Activated CD8-positive, alpha-beta memory T cell treated with anti-CD3 and anti-CD28 coated beads, Interleukin-2, amount 50 U/mL, for 48 hours (primary cell): Measurements from ENCODE around the gene BEGAIN.

Experiments used
- DNase-seq: peaks from one replicate; pipeline ENCODE4 v3.0.0-alpha.2; 2020

BEGAIN gene

DNA sequence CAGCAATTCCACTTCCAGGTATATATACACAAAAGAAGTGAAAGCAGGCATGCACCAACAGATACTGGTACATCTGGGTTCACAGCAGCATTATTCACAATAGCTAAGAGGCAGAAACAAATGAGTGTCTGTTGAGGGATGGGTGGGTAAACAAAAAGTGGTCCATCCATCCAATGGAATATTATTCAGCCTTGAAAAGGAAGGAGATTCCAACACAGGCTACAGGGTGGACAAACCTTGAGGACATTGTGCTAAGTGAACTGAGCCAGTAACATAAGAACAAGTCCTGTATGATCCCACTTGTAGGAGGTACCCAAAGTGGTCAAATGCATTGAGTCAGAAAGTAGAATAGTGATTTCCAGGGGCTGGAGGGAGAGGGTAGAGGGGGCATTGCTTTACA lies 27.6 kb upstream of the BEGAIN start:
- DNase-seq: no peak

GRCh38 chr14:100612986-100613385 lies 25.8 kb upstream of the BEGAIN start:
- no peak for DNase-seq

GRCh38 chr14:100611811-100612480 lies 24.7 kb upstream of the BEGAIN start:
- DNase-seq: no peak

- DNase-seq: no peak
Observed at GRCh38 chr14:100610511-100611217, 23.4 kb upstream of the BEGAIN start.

GRCh38 chr14:100609941-100610391 lies 22.7 kb upstream of the BEGAIN start:
- DNase-seq: no peak

DNA sequence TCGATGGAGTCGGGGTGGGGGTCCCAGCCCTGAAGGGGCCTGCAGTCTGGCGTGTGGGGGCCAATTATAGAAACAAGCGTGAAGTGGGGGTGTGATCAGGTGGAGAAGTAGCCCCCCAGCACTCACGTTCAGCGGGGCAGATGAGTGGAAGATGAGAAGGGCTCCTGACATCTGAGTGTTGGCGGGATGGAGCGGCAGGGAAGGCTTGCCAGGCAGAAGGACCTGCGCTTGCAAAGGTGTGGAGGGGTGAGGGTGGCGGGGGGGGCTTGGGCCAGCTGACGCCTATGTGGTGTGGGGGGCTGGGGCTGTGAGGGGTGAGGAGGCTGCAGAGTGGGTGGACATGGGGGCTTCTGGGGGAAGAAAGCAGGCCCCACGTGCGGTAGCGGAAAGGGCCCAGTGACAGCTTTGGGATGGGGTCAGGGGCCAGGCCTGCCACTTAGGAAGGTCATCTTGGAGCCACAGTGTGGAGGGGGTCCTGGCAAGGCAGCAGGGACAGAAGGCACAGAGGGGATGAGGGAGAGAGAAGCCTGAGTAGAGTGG lies 22.2 kb upstream of the BEGAIN start:
- DNase-seq: no peak

DNA sequence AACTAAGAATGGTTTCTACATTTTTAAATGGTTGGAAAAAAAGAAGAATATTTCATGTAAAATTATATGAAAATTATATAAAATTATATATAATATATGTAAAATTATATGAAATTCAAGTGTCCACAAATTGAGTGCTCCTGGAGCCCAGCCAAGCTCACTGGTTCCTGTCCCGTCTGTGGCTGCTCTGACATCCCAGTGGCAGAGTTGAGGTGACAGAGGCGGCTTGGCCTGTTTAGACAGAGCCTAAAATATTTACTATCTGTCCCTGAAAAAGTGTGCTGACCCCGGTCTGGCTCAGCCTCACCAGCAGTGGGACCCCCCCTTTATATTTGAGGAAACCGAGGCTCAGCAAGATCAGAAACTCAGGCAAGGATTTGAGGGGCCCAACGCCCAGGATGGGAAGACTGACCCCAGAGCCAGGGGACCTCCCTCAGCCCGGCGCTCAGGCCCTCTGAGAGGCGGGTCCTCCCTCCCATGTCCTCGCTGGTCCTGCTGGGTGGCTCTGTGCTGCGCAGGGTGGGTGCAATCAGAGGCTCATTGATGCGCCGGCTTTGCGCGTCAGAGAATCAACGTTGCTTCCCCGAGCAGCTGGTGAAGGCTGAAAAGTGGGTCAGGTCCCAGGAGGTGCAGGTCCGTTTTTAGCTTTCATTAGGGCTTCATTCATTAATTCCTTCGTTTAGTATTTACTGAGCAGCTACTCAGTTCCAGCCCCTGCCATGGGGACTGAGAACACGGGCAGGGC lies 21.5 kb upstream of the BEGAIN start:
- DNase-seq: no peak

GRCh38 chr14:100608064-100608463 lies 20.8 kb upstream of the BEGAIN start:
- no peak for DNase-seq

GRCh38 chr14:100607611-100607956 lies 20.4 kb upstream of the BEGAIN start:
- no peak for DNase-seq

GRCh38 chr14:100606687-100607610 lies 19.7 kb upstream of the BEGAIN start:
- DNase-seq: no peak

DNA sequence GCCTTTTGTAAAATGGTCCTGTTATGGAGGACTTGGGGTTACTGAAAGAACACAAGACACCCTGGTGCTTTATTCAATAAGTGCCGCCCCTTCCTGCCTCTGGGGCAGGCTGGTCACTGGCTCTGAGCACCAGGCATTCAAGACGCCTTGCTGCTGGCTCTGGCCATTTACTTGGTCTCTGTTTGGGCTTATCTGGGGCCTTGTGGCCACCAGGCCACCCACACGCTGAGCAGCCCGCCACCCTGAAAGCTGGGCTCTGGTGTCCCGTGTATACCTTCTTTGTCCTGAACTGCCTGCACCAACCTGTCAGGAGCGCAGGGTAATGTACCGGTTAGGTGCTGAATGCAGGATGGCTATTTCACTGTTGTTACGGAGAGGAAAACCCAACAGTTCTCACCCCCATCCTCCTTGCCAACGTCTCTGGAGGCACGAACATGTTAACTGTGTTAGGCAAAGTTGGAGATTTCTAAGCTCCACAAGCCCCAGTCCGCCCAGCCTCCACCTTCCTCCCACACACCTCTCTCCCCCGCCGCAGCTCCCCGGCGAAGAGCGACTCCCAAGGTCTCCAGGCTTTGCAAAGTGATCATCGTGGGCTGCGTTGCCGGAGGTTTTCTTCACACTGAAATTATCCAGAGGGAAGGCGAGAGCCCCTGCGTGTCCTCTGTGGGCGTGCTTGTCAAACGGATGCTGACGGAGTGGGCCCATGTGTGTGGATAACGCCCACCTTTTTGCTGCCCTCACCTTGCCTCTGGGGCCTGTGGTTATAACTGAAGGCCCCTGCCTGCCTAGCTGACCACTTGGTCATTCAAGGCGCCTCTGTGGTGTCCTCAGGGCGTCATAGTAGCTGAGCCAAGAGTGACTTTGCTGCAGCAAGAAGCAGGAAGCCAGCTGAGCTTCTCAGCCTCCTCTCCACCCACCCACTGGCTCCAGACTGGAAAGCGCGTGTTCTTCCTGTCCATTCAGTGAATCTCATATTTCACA lies 18.8 kb upstream of the BEGAIN start:
- no peak for DNase-seq

DNA sequence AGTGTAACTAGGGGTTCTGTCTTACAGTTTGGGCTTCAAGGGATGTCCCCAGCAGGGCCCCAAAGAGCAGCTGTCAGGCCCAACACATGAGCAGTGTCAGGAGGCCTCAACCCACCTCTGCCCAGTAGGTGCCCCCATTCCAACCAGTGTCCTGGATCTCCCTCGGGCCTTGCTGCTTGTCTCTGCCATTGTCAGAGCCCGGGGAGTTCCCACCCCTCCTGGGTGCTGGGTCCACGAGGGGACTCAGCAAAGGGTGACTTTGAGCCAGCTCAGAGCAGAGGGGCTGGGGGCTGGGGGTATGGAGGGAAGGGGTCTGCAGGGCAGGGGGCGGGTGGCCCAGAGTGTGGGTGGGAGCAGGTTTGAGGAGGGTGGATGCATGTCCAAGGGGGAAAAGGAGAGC lies 18.0 kb upstream of the BEGAIN start:
- DNase-seq: no peak

GRCh38 chr14:100604709-100605108 lies 17.5 kb upstream of the BEGAIN start:
- no peak for DNase-seq

- no peak for DNase-seq
Observed at GRCh38 chr14:100604121-100604501, 16.9 kb upstream of the BEGAIN start.

GRCh38 chr14:100603341-100604120 lies 16.3 kb upstream of the BEGAIN start:
- no peak for DNase-seq

GRCh38 chr14:100602621-100603230 lies 15.5 kb upstream of the BEGAIN start:
- DNase-seq: no peak

DNA sequence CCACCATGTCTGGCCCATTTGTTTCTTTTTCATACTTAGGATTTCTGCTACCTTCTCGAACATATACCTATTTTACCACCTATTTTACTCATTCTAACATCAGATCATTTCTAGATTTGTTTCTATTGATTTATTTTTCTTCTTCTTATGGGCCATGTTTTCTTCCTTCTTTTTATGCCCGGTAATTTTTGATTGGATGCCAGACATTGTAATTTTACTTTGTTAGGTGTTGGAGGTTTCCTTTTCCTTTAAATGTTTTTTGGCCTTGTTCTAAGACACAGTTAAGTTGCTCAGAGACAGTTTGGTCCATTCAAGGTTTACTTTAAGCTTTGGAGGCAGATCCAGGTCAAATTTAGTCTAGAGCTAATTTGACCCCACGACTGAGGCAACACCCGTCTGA lies 14.7 kb upstream of the BEGAIN start:
- no peak for DNase-seq

DNA sequence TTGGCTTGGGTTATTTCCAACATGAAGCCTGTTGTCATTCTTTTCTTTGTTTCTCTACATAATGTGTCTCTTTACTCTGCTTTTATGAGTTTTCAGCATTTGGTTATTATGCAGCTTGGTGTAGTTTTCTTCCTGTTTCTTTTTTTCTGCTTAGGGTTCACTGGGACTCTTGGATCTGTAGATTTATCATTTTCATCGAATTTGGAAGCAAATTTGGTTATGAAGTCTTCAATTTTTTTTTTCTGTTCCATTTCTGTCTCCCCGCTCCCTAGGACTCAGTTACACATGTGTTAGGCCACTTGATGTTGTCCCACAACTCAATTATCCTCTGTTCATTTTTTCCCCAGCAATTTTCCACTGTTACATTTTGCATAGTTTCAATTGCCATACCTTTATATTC lies 13.8 kb upstream of the BEGAIN start:
- DNase-seq: no peak

- no peak for DNase-seq
Observed at GRCh38 chr14:100599981-100600380, 12.8 kb upstream of the BEGAIN start.

DNA sequence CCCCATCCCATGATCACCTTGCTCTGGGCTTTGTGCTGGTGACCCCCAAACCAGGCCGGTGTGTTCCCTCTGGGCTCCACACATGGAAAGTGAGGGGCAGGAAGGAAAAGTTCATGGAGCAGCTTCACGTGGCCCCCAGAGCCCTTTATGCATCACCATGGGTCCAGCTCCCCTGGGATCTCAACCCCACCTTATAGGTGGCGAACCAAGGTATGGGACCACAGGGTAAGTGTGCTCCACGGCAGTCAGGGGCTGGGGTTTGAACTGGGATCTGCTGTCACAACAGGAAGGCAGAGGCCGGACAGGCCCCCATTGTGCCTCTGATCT lies 7.4 kb upstream of the BEGAIN start:
- DNase-seq: no peak
